Fibroblast of lung (primary cell): ENCODE measurements around the gene FAM168B.

Source experiments
- EZH2 ChIP-seq: IDR thresholded peaks from 2 replicates; pipeline ENCODE4 v1.5.1; 2012; ENCODE audit warnings: low read length, control low read depth, mild to moderate bottlenecking; ENCODE audit errors: missing control alignments
- TF ChIP-seq, protein P1 (sequence below), 2 donors: IDR thresholded peaks in 1 of 2; conservative IDR thresholded peaks in 1 of 2; 1 replicate in 1 of 2; 2 replicates in 1 of 2; pipeline ENCODE4 v1.5.1; 2011 to 2012; ENCODE audit warnings: low read length in 2 of 2, control low read depth in 1 of 2, inconsistent platforms in 1 of 2, low read depth in 1 of 2, mild to moderate bottlenecking in 1 of 2

DNA sequence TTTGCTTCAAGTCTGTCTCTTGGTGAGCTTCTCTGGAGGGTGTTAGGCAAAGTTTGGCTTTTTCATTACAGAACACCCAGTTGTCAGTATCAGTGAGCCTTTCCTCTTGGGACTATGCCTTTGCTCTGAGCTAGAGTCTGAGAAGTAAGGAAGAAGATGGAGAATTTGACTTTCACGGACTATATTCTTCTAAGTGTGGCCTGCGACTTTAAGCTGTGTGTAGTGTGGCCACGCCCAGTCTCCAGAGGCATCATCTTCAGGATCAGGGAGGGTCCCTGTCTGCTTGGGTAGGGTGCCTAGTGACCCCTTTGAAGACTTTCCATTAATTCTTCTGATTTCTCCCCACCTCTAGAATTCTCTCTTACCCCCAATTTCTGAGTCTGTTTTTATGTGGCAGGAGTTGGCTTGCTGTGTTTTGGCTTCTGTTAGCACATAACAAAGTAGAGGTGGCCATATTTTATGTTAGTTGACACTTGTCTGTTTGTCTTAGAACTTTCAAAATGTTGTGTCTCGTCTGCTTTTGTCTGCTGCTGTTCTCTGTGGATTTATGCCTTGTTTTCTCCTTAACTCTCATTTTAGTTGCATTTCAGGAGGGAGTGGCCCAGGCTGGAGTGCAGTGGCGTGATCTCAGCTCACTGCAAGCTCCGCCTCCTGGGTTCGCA lies 20.4 kb upstream of the FAM168B start:
- TF ChIP-seq, protein P1, sequence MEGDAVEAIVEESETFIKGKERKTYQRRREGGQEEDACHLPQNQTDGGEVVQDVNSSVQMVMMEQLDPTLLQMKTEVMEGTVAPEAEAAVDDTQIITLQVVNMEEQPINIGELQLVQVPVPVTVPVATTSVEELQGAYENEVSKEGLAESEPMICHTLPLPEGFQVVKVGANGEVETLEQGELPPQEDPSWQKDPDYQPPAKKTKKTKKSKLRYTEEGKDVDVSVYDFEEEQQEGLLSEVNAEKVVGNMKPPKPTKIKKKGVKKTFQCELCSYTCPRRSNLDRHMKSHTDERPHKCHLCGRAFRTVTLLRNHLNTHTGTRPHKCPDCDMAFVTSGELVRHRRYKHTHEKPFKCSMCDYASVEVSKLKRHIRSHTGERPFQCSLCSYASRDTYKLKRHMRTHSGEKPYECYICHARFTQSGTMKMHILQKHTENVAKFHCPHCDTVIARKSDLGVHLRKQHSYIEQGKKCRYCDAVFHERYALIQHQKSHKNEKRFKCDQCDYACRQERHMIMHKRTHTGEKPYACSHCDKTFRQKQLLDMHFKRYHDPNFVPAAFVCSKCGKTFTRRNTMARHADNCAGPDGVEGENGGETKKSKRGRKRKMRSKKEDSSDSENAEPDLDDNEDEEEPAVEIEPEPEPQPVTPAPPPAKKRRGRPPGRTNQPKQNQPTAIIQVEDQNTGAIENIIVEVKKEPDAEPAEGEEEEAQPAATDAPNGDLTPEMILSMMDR (conservative IDR thresholded peaks at IDR 0.05 in 1 of 2, IDR thresholded peaks at IDR 0.05 in 1 of 2; ENCODE audit: low read depth in 1 of 2, low read length in 2 of 2): no peak
- no peak for TF ChIP-seq EZH2
